HK-2 (cell line): ENCODE data around the gene LRCH3.
"Not testable (repeated sequence)": the region's sequence is repeated elsewhere in the genome, so short reads cannot be mapped to it uniquely, and the experiment has no call there.

Source experiments
- DNase-seq: peaks from one replicate; pipeline ENCODE4 v3.0.0-alpha.2; 2018; ENCODE audit not compliant: unreplicated experiment

Gene LRCH3

GRCh38 chr3:197921429-197922275 lies 130.6 kb downstream of the LRCH3 start:
- DNase-seq = not testable (repeated sequence)

DNA sequence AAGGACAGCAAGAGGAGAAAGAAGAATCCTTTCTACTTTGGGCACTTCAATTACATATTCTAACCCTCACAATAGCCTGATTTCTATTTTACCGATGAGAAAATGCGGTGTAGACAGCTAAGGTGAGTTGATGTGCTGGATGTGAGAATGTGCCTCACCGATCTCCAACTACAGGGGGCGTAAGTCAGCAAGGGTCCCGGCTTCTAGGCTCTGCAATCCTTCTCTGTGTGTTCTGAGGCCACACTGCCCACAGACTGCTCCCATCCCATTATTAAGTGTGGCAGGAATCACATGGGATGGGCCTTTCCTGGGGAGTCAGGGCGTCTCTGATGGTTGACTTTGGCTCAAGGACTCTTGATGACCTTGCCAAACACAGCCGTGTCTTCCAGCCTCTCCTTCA lies 135.4 kb downstream of the LRCH3 start:
- DNase-seq = no peak

GRCh38 chr3:197927578-197927977 lies 136.5 kb downstream of the LRCH3 start:
- not testable (repeated sequence) for DNase-seq

- DNase-seq = no peak
These were observed 145.8 kb downstream of the LRCH3 start for GRCh38 chr3:197936819-197937384.
